Fibroblast of the conjunctiva (primary cell): Measurements from ENCODE around the gene PGR.
"Not testable (repeated sequence)": the region's sequence is repeated elsewhere in the genome, so short reads cannot be mapped to it uniquely, and the experiment has no call there.

Experiments
- DNase-seq: peaks from one replicate; pipeline ENCODE4 v3.0.0-alpha.2; 2010; ENCODE audit warnings: low read depth

PGR gene

DNA sequence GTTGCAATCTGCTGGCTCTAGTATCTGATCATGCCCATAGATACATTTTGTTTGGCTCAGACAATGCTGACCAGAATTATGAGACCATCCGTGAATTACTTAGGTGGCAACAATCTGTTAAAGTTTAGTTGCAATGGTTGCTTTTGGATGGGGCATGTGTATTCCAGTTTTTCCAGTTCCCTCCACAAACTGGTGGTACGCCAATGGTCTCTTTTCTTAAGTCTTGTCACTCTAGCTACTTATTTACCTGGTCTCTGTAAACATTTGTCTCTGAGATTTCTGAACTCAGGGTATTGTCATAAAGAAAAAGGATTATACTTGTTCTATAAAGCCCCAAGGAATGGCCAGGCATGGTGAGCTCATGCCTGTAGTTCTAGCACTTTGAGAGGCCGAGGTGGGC lies 65.9 kb downstream of the PGR start:
- DNase-seq: no peak

DNA sequence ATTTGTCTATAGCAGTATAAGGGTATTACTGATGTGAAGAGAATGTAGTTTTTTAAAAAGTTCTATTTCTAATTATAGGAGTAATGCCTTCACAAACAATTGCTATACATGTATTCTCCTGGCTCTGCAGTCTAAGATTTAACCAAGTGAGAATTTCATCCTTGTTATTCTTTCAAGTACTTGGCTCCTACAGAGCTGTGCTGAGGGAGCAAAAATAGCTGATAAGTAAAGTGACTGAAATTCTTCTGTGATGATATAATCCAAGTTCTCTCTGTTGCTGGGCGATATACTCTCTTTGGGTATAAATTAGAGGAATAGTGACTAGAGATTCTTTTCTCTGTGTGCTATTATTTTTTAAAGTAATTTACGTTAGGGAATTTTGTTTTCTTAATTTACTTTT lies 68.0 kb downstream of the PGR start:
- DNase-seq: no peak

DNA sequence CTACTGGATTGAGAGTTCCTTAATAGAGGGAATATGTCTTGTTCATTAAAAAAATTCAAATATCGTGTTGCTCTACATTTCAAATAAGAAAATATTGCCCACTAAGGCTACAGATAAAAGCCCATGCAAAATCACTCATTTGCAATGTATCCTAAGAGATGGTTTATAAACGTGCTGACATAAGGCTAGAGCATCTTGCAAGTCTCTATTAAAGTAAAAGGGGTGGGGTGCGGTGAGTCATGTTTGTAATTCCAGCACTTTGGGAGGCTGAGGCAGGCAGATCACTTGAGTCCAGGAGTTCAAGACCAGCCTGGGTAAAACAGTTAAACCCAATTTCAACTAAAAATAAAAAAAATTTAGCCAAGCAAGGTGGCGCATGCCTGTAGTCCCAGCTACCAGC lies 70.3 kb downstream of the PGR start:
- no peak for DNase-seq

DNA sequence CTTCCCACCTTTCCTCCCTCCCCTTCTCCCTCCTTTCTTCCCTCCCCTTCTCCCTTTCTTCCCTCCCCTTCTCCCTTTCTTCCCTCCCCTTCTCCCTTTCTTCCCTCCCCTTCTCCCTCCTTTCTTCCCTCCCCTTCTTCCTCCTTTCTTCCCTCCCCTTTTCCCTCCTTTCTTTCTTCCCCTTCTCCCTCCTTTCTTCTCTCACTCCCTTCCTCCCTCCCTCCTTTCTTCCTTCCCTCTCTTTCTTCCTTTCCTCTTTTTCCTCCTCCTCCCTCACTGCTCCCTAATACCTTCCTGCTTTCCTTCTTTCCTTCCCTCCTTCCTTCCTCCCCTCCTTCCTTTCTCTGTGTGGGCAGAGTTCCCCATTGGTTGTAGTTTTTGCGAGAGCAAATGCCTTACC lies 76.1 kb downstream of the PGR start:
- DNase-seq: no peak

DNA sequence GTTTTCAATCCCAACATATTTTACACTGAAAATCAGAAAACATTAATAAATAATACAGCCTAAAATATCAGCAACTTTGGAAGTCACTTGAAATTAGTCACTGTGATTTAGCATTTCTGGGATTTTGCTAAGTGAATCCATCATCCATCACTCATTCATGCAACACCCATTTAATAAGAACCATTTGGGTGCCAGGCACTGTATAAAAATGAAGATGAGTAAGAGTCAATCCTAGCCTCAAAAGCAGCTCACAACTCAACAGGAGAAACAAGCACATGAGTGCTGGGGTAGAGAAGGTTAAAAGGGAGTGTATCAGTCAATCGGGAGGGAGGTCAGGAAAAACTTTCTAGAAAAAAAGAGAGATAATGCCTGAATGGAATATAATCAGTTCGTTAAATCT lies 77.9 kb downstream of the PGR start:
- no peak for DNase-seq

DNA sequence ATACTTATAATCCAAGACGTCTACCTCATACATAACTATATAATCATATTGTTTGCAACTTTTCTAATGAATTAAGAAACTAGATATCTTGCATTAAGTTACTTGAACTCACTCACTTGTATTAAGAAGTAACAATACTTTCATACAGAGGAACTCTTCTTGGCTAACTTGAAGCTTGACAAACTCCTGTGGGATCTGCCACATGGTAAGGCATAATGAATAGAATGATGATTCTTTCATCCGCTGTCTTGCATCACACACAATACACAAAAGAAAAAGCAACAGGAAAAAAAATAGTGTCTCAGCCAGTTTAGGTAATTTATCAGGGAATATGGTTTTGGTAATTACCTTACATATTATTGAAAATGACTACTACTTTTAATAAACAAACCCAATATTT lies 79.8 kb downstream of the PGR start:
- no peak for DNase-seq

DNA sequence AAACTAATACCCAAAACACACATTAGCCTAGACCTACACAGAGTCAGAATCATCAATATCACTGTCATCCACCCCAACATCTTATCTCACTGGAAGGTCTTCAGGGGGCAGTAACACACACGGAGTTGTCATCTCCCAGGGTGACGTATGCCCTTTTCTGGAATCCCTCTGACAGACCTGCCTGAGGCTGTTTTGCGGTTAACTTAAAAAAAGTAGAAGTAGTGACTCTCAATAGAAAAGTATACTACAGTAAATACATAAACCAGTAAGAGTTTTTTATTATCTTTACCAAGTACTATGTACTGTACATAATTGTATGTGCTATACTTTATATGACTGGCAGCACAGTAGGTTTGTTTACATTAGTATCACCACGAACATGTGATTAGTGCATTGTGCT lies 80.5 kb downstream of the PGR start:
- DNase-seq: no peak

DNA sequence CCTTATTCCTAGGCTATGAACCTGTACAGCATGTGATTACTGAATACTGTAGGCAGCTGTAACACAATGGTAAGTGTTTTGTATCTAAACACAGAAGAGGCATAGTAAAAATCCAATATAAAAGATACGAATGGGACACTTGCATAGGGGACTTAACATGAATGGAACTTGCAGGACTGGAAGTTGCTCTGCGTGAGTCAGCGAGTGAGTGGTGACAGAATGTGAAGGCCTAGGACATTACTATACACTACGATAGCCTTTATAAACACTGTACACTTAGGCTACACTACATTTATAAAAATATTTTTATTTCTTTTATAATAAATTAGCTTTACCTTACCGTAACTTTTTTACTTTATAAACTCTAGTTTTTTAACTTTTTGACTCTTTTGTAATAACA lies 81.1 kb downstream of the PGR start:
- DNase-seq: no peak

DNA sequence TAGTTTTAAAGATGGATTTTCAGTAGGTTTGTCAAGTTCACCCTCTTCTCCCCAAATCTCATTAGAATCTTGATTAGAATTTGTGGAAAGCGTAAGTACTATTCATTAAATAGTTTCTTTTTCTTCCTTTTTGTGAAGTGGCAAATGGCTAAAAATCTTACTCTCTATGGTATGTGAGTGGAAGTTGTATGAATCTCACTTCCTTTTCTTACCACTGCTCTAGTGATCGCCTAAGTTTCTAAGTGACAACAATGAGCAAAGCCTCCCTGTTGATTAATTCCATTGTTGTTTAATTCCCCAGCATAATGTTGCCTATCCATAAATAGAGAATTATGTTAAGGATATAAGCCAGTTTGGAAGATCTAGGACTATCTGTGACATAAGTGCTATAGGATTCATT lies 82.7 kb downstream of the PGR start:
- DNase-seq: no peak

DNA sequence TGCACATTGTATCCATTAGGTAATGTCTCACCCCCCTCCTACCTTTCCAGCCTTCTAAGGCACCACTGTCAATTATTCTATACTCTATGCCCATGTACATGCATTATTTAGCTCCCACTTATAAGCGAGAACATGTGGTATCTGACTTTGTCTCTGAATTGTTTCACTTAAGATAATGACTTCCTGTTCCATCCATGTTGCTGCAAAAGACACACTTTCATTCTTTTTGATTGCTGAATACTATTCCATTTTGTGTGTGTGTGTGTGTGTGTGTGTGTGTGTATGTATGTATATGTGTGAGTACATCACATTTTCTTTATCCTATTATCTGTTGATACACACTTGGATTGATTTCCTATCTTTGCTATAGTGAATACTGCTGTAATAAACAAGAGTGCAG lies 84.2 kb downstream of the PGR start:
- no peak for DNase-seq

DNA sequence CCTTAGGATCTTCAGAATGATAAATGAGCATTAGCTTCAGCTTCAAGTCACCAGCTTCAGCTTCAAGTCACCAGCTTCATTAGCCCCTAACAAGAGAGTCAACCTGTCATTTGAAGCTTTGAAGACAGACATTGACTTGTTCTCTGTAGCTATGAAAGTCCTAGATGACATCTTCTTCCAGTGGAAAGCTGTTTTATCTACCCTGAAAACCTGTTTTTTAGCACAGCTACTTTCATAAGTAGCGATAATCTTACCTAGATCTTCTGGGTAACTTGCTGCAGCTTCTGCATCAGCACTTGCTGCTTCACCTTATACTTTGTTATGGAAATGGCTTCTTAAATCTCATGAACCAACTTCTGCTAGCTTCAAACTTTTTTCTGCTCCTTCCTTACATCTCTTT lies 85.7 kb downstream of the PGR start:
- DNase-seq: no peak

DNA sequence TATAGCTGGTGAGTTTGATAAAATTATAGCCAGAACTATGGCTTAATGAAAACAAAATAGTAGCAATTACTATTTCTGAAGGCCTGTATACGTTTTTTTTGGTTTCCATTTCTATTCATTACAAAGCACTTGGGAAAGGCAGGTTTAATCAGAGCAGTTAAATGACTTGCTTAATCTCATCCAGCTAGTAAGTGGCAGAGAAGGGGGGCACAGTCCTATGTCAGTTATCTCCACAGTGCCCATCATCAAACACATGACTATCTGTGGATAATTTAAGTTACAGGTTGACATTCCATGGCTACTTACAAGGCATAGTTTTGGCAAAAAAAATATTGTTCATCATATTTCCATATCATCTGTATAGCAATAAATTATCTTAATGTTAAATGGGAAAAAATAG lies 93.7 kb downstream of the PGR start:
- DNase-seq: no peak

DNA sequence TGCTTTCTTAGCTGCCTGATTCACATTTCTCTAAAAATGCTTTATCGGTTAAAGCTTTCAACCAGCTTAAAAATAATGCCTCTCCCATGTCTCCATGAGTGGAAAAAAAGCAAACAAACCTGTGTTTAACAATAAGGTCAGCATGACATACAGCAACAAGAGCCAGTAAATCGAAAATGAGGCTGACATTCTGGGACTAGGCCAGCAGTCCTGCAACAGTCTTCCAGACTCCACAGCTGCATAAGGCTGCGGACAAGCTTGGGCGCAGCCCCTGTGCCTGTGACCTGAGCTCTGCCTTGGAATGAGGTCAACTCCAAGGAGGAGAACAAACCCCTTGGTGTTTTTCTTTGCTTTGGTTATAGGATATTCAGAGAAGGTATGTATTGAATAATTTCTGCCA lies 95.5 kb downstream of the PGR start:
- no peak for DNase-seq

DNA sequence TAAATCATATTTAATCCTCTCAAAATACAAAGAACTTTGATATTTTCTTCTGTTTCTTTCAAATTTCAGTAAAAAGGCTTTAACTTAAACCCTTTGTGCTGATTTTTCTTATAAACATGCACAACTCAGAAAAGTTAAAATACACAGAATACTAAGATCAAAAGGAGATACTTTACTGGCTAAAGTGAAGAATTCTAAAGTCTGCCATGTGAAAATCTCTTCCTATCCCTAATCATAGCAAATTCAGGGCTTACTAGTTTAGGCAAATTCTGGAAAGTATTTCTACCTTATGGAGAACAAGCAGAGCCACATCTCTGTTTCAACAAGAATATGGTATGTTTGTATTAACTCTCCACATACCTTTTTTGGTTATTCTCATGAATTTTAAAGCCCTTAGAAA lies 96.6 kb downstream of the PGR start:
- no peak for DNase-seq

DNA sequence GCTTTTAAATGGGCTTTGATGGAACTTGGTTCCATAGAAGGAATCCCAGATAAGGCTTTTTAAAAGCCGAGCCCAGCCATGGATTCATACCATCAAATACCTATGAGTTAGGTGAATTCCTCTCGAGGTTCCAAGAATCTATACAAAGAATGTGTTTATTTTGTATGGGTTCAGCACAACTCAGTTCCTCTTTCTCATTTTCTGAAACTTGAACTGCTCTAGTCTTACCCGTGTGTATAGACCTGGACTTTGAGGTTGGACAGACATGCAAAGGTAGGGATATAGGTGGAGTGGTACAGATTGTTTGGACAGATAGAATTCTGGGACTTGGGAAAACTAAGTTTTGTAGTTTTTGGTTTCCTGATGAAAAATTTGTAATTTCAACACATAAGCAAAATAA lies 97.9 kb downstream of the PGR start:
- no peak for DNase-seq

DNA sequence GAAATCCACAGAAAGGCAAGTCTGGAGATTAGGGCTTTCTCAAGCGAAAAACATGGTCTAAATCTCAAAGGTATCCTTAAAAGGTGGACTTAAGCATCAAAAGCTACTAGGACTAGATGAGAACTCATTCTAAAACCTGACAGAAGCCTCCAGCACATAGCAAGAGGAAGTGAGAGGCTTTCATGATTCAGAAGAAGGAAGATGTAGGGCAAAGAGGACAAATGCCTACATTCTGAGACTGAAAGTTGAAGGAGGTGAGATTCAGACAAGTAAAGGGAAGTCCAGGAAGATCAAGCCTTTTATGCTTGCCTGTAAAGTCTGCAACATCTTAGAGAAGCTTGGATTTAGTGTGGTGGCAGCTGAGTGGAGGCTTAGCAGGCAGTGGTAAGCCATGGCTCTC lies 98.9 kb downstream of the PGR start:
- no peak for DNase-seq

DNA sequence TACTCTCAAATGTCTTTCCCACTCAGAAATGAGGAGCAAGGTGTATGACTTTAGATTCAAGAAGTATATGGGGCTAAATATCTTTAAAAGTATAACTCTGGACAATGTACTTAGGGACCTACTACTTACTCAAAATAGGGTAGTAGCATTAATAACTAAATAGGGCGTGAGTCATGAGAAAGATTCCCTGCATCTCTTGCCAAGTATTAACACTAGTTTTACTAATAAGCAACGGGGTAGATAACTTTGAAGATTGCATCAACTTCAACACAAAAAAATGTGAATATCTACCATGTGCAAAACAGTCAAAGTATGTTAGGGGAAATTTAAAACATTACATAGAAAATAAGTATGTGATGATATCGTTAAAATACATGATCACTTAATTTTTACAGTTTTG lies 99.6 kb downstream of the PGR start:
- DNase-seq: no peak

DNA sequence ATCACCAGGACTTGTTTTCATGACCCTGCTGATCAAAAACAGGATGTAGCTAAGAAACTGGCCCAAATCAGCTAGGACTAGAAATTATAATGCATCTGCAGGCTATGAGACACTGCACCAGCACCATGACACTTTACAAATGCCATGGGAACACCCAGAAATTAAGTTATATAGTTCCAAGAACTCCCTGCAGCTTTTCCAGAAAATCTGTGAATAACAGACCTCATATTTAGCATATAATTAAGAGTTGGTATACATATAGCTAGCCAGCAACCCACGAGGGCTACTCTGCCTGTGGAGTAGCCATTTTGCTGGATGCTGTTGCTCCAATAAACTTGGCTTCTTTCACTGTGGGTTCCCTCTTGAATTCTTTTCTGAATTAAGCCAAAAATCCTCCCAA lies 101.0 kb downstream of the PGR start:
- DNase-seq: no peak

DNA sequence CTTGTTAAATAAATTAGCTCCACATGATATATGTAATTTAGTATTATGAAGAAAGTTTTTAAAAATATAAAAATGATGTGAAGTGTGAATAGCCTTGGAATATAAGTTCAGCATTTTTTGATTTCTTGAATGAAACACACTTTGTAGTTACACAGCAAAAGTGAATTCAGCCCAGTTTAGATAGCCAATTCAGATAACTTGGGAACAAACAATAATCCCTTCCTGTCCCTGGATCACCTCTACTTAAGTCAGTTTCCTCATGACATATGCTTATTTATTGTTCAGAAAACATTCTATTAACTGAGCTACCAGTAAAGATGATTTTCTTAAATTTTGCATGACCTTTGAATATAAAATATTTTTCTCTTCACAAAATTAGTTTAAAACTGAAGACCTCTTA lies 107.4 kb downstream of the PGR start:
- no peak for DNase-seq

DNA sequence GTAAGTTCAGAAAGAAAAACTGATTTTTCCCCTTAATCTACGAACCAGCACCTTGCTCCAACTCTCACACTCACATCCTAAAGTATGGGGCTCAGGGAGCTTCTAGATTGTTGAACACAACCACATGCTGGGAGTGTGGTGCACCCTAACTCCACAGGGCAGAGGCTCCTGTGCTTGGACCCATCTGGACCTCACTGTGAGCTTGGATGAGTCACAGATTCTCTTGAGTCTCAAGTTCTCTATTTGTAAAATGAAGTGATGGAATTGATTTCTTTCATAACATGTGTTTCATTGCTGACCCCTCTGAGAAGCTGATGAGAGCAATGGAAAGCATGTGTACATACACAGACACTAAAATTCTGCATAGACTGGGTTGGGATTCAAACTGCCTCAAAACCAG lies 109.7 kb downstream of the PGR start:
- no peak for DNase-seq

DNA sequence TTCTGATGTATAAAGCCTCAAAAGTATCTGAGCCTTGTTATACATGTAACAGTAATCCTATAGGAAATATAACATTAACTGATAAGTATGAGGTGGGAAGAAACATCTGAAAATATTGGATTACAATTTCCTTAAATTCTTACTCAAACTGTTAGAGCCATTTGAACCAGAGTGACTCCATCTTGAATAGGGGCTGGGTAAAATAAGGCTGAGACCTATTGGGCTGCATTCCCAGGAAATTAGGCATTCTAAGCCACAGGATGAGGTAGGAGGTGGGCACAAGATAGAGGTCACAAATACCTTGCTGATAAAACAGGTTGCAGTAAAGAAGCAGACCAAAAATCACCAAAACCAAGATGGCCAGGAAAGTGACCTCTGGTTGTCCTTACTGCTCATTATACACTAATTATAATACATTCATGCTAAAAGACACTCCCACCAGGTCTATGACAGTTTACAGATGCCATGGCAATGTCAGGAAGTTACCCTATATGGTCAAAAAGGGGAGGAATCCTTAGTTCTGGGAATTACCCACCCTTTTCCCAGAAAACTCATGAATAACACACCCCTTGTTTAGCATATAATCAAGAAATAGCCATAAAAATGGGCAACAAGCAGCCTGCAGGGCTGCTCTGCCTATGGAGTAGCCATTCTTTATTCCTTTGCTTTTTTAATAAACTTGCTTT lies 114.9 kb downstream of the PGR start:
- DNase-seq: no peak

DNA sequence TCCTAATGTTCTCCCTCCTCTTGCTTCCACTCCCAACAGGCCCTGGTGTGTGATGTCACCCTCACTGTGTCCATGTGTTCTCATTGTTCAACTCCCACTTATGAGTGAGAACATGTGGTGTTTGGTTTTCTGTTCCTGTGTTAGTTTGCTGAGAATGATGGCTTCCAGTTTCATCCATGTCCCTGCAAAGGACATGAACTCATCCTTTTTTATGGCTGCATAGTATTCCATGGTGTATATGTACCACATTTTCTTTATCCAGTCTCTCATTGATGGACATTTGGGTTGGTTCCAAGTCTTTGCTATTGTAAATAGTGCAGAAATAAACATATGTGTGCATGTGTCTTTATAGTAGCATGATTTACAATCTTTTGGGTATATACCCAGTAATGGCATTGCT lies 115.9 kb downstream of the PGR start:
- DNase-seq: not testable (repeated sequence)

DNA sequence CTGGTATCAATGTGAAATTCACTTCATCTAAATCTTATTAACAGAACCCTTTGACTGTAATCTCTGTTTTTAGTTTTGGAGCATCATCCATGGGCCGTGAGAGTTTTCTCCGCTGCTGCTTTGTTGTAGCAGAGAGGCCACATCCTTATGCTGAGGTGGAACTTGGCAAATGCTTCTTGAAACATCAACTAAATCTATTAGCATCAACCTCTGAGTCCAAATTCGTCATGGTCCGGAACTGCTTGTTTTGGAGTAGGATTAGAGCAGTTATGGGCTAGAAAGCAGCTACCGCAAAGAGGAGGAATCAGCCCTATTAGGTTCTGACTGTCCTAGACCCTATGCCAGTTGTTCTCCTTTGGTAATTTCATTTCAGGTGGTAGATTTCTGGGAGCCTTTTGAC lies 117.7 kb downstream of the PGR start:
- DNase-seq: no peak

DNA sequence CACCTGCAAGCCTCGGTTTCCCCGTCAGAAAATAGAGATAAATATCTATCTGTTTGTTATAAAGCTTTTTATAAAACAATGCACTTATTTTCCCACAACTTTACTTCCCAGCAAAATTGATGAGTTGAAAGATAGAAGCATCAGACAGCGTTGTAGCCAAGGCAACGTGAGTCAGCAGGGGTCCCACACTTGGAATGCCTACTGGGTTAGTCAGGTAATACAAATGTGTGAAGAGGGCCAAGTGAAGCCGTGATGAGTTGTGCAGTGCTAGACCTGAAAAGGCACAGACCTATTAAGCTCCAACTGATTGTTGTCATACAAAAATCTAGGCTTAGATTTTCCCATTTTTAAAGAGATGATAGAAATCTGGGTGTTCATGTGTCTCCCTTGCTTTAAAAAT lies 118.7 kb downstream of the PGR start:
- DNase-seq: no peak

DNA sequence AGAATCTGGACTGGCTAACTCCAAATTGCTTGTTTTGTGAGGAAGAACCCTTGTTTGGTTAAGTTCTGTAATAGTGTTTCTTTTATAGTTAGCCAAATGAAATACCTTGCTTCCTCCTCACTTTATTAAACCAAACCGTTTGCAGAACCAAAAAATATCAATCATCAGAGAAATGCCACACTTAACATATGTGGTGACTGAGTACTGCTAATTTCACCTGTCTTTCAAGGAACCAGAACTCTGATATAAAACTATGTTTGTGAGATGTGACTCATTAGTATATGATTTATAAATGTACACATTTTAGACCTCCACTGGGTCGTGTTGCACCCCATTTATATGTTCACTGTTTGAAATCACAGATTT lies 119.9 kb downstream of the PGR start:
- DNase-seq: no peak
